ENCODE measurements around the gene THSD7A.

Gene THSD7A

GRCh38 chr7:11415101-11415500 is 416.9 kb downstream of the THSD7A start:
- TF ChIP-seq CTCF (IDR thresholded peaks at IDR 0.05; ENCODE audit: insufficient read depth, low read depth, low read length, missing control alignments): no peak
- no peak overlapping the region for H3K4me3 ChIP-seq (ENCODE audit: low read depth, low read length)
- no peak for DNase-seq (ENCODE audit: low read depth)

- no peak for TF ChIP-seq CTCF (IDR thresholded peaks at IDR 0.05; ENCODE audit: insufficient read depth, low read depth, low read length, missing control alignments)
- H3K4me3 ChIP-seq (ENCODE audit: low read depth, low read length): no peak overlapping the region
- DNase-seq (ENCODE audit: low read depth): no peak
Observed at GRCh38 chr7:11413901-11414300, 418.1 kb downstream of the THSD7A start.

GRCh38 chr7:11412036-11412435 is 420.0 kb downstream of the THSD7A start:
- TF ChIP-seq CTCF (IDR thresholded peaks at IDR 0.05; ENCODE audit: insufficient read depth, low read depth, low read length, missing control alignments): no peak
- DNase-seq (ENCODE audit: low read depth): no peak
- H3K4me3 ChIP-seq (ENCODE audit: low read depth, low read length): no peak overlapping the region

GRCh38 chr7:11410656-11411644 is 421.0 kb downstream of the THSD7A start:
- no peak for DNase-seq (ENCODE audit: low read depth)
- no peak overlapping the region for H3K4me3 ChIP-seq (ENCODE audit: low read depth, low read length)
- TF ChIP-seq CTCF (IDR thresholded peaks at IDR 0.05; ENCODE audit: insufficient read depth, low read depth, low read length, missing control alignments): no peak

- DNase-seq (ENCODE audit: low read depth): no peak
- no peak for TF ChIP-seq CTCF (IDR thresholded peaks at IDR 0.05; ENCODE audit: insufficient read depth, low read depth, low read length, missing control alignments)
- no peak overlapping the region for H3K4me3 ChIP-seq (ENCODE audit: low read depth, low read length)
Observed at GRCh38 chr7:11404355-11404754, 427.6 kb downstream of the THSD7A start.

- no peak overlapping the region for H3K4me3 ChIP-seq (ENCODE audit: low read depth, low read length)
- no peak for TF ChIP-seq CTCF (IDR thresholded peaks at IDR 0.05; ENCODE audit: insufficient read depth, low read depth, low read length, missing control alignments)
- DNase-seq (ENCODE audit: low read depth): no peak
Observed at GRCh38 chr7:11403781-11404180, 428.2 kb downstream of the THSD7A start.

Measured in GM12865 (cell line).